H1 (cell line): ENCODE data around the gene CTNNA3. TPM values are rescaled to one million over a fixed set of nuclear protein-coding genes. Genes with fewer than 3 reads are reported as not detected.

ENCODE experiments used
- CTCF ChIA-PET: fragments of 300-600 bp; sonication (Branson Sonifier 250); formaldehyde crosslinking; loops from one replicate; lab custom pipeline; 2021; ENCODE audit not compliant: partially characterized antibody; lab: Charles Lee
- POLR2A ChIA-PET: fragments of 300-600 bp; sonication (Branson Sonifier 250); formaldehyde crosslinking; loops from one replicate; lab custom pipeline; 2021; ENCODE audit warnings: inconsistent platforms; ENCODE audit not compliant: partially characterized antibody; lab: Charles Lee
- DNase-seq, 2 experiments: peaks; one replicate each; pipeline versions ENCODE4 v3.0.0 to v3.0.0-alpha.2; 2010 to 2022; ENCODE audit warnings: low spot score in 2 of 2, low read depth in 1 of 2, mixed read lengths in 1 of 2
- FAIRE-seq: peaks from 2 replicates; lab custom pipeline; 2011; peaks lifted over from hg19 to GRCh38; lab: Jason Lieb, UNC
- H2AFZ ChIP-seq: 2 replicates; pipeline ENCODE4 v1.8.1; 2012; ENCODE audit warnings: low read length, inconsistent platforms
- H2AK5ac ChIP-seq: 2 replicates; pipeline ENCODE4 v1.6.1; 2013; ENCODE audit warnings: low read depth, low read length
- H2BK120ac ChIP-seq: replicated peaks from 2 replicates; pipeline ENCODE3; 2013; ENCODE audit warnings: low read depth, low read length, inconsistent platforms
- H2BK12ac ChIP-seq: 2 replicates; pipeline ENCODE4 v1.6.1; 2013; ENCODE audit warnings: low read depth, low read length
- H2BK15ac ChIP-seq: 2 replicates; pipeline ENCODE4 v1.6.1; 2013; ENCODE audit warnings: low read length
- H2BK20ac ChIP-seq: 2 replicates; pipeline ENCODE4 v1.6.1; 2013; ENCODE audit warnings: low read length
- H2BK5ac ChIP-seq: 2 replicates; pipeline ENCODE4 v1.6.1; 2013; ENCODE audit warnings: low read depth, low read length
- H3K14ac ChIP-seq: 2 replicates; pipeline ENCODE4 v1.6.1; 2013; ENCODE audit warnings: inconsistent platforms; ENCODE audit not compliant: insufficient read length
- H3K18ac ChIP-seq: 2 replicates; pipeline ENCODE4 v1.6.1; 2013; ENCODE audit warnings: low read length; ENCODE audit errors: extremely low read depth
- H3K23ac ChIP-seq: 2 replicates; pipeline ENCODE4 v1.6.1; 2013; ENCODE audit warnings: inconsistent platforms; ENCODE audit not compliant: insufficient read length
- H3K23me2 ChIP-seq: 2 replicates; pipeline ENCODE4 v1.6.1; 2013; ENCODE audit warnings: low read depth, low read length
- H3K27ac ChIP-seq: 2 replicates; pipeline ENCODE4 v1.6.1; 2011; ENCODE audit warnings: low read depth, low read length, inconsistent platforms
- H3K27me3 ChIP-seq, 4 experiments: replicated peaks in 1 of 4; 1 replicate in 1 of 4; 2 replicates in 3 of 4; pipeline versions ENCODE4 v1.6.1 to v1.8.1; 2011 to 2013; ENCODE audit warnings: low read length in 3 of 4, mild to moderate bottlenecking in 3 of 4, inconsistent platforms in 2 of 4, mixed read lengths in 2 of 4, moderate library complexity in 1 of 4; ENCODE audit not compliant: control insufficient read depth in 3 of 4, insufficient read depth in 3 of 4; ENCODE audit errors: extremely low read depth in 1 of 4
- H3K36me3 ChIP-seq, 4 experiments: 2 replicates each; pipeline versions ENCODE4 v1.6.1 to v1.8.1; 2011 to 2013; ENCODE audit warnings: mild to moderate bottlenecking in 4 of 4, low read length in 3 of 4, moderate library complexity in 2 of 4, control low read depth in 1 of 4, inconsistent platforms in 1 of 4; ENCODE audit not compliant: insufficient read depth in 4 of 4, control insufficient read depth in 2 of 4
- H3K4ac ChIP-seq: replicated peaks from 2 replicates; pipeline ENCODE3; 2013; ENCODE audit warnings: low read length, low read depth, mixed read lengths, inconsistent platforms; ENCODE audit not compliant: insufficient read length
- H3K4me1 ChIP-seq, 4 experiments: replicated peaks in 1 of 4; 1 replicate in 1 of 4; 2 replicates in 3 of 4; pipeline versions ENCODE4 v1.6.1 to v1.8.1; 2011 to 2013; ENCODE audit warnings: low read length in 3 of 4, inconsistent platforms in 2 of 4, mixed read lengths in 1 of 4; ENCODE audit not compliant: insufficient read depth in 4 of 4, control insufficient read depth in 3 of 4
- H3K4me2 ChIP-seq, 2 experiments: 2 replicates each; pipeline versions ENCODE4 v1.6.1 to v1.8.1; 2011 to 2013; ENCODE audit warnings: low read depth in 2 of 2, low read length in 2 of 2, control low read depth in 1 of 2, inconsistent platforms in 1 of 2, mild to moderate bottlenecking in 1 of 2; ENCODE audit not compliant: insufficient read depth in 1 of 2
- H3K4me3 ChIP-seq, 4 experiments: fragments of 200-600, 300-600 bp in 1 of 4; sonication (generic), shearing (Covaris generic), sonication (Bioruptor Twin) in 1 of 4; 2 replicates each; pipeline versions ENCODE4 v1.5.1 to v1.8.1; 2011 to 2016; ENCODE audit warnings: low read length in 4 of 4, low read depth in 3 of 4, control low read depth in 2 of 4, inconsistent platforms in 2 of 4, mild to moderate bottlenecking in 2 of 4, mixed read lengths in 1 of 4, moderate library complexity in 1 of 4; ENCODE audit not compliant: insufficient read depth in 2 of 4; ENCODE audit errors: extremely low read depth in 1 of 4
- H3K56ac ChIP-seq: replicated peaks from 2 replicates; pipeline ENCODE3; 2013; ENCODE audit warnings: low read depth, mild to moderate bottlenecking, mixed read lengths, low read length, inconsistent platforms; ENCODE audit not compliant: insufficient read length
- H3K79me1 ChIP-seq: 2 replicates; pipeline ENCODE4 v1.6.1; 2013; ENCODE audit warnings: low read depth, low read length, control low read depth
- H3K79me2 ChIP-seq, 2 experiments: 2 replicates each; pipeline versions ENCODE4 v1.6.1 to v1.8.1; 2012 to 2013; ENCODE audit warnings: low read length in 2 of 2, mild to moderate bottlenecking in 2 of 2, inconsistent platforms in 1 of 2; ENCODE audit not compliant: insufficient read depth in 2 of 2, control insufficient read depth in 1 of 2
- H3K9ac ChIP-seq, 4 experiments: replicated peaks in 1 of 4; 1 replicate in 1 of 4; 2 replicates in 3 of 4; pipeline versions ENCODE4 v1.6.1 to v1.8.1; 2011 to 2013; ENCODE audit warnings: low read depth in 3 of 4, low read length in 3 of 4, control low read depth in 2 of 4, mild to moderate bottlenecking in 2 of 4, moderate library complexity in 2 of 4, inconsistent platforms in 1 of 4; ENCODE audit errors: extremely low read depth in 1 of 4
- H3K9me3 ChIP-seq, 2 experiments: 2 replicates each; pipeline versions ENCODE4 v1.6.1 to v1.8.1; 2012 to 2013; ENCODE audit warnings: mild to moderate bottlenecking in 2 of 2, moderate library complexity in 2 of 2, control low read depth in 1 of 2, inconsistent platforms in 1 of 2, low read depth in 1 of 2, low read length in 1 of 2, mixed read lengths in 1 of 2; ENCODE audit not compliant: insufficient read depth in 2 of 2
- H4K20me1 ChIP-seq, 2 experiments: replicated peaks in 1 of 2; 2 replicates each; pipeline versions ENCODE3 to v1.8.1; 2011 to 2013; ENCODE audit warnings: inconsistent platforms in 2 of 2, low read length in 2 of 2, mild to moderate bottlenecking in 1 of 2; ENCODE audit not compliant: insufficient read depth in 2 of 2, control insufficient read depth in 1 of 2
- H4K5ac ChIP-seq: 2 replicates; pipeline ENCODE4 v1.6.1; 2013; ENCODE audit warnings: low read length, low read depth, mixed read lengths, inconsistent platforms; ENCODE audit not compliant: insufficient read length
- H4K8ac ChIP-seq: 2 replicates; pipeline ENCODE4 v1.8.0; 2013; ENCODE audit warnings: mild to moderate bottlenecking, moderate library complexity, low read length, inconsistent platforms; ENCODE audit not compliant: insufficient read depth; ENCODE audit errors: extremely low read depth
- H4K91ac ChIP-seq: replicated peaks from 2 replicates; pipeline ENCODE3; 2013; ENCODE audit warnings: low read length, mixed read lengths, inconsistent platforms; ENCODE audit not compliant: insufficient read length
- ATF3 ChIP-seq: IDR thresholded peaks from 2 replicates; pipeline ENCODE4 v1.6.1; 2011; ENCODE audit warnings: low read depth, mild to moderate bottlenecking, low read length; ENCODE audit not compliant: insufficient read depth
- BCL11A ChIP-seq, 2 experiments: IDR thresholded peaks; one replicate each; pipeline ENCODE4 v1.6.1; 2011; ENCODE audit warnings: low read depth in 2 of 2, low read length in 2 of 2, mild to moderate bottlenecking in 2 of 2
- CEBPB ChIP-seq: IDR thresholded peaks from 2 replicates; pipeline ENCODE4 v1.6.1; 2012; ENCODE audit warnings: low read depth, low read length
- CHD2 ChIP-seq: IDR thresholded peaks from 2 replicates; pipeline ENCODE4 v1.6.1; 2012; ENCODE audit warnings: low read length, improper control_type of control experiment
- CREB1 ChIP-seq: IDR thresholded peaks from 2 replicates; pipeline ENCODE4 v1.6.1; 2012; ENCODE audit warnings: inconsistent platforms
- CTBP2 ChIP-seq: IDR thresholded peaks from 2 replicates; pipeline ENCODE4 v1.7.0; 2011; ENCODE audit warnings: borderline replicate concordance, mild to moderate bottlenecking, moderate library complexity, mixed read lengths, low read length; ENCODE audit not compliant: insufficient read depth, insufficient read length
- EZH2 ChIP-seq: fragments of 200-600 bp; sonication (generic); IDR thresholded peaks from 2 replicates; pipeline ENCODE4 v1.7.1; 2012; ENCODE audit warnings: low read depth, mild to moderate bottlenecking, moderate library complexity, low read length, inconsistent platforms; ENCODE audit not compliant: severe bottlenecking
- GTF2F1 ChIP-seq: IDR thresholded peaks from 2 replicates; pipeline ENCODE4 v1.6.1; 2012; ENCODE audit warnings: low read depth, low read length, improper control_type of control experiment, borderline replicate concordance
- NANOG ChIP-seq: IDR thresholded peaks from 2 replicates; pipeline ENCODE4 v1.6.1; 2011; ENCODE audit warnings: low read length, low read depth, mild to moderate bottlenecking, inconsistent platforms; ENCODE audit not compliant: insufficient read depth, poor library complexity, severe bottlenecking
- RBBP5 ChIP-seq: IDR thresholded peaks from 2 replicates; pipeline ENCODE4 v1.7.1; 2012; ENCODE audit warnings: low read depth, mild to moderate bottlenecking, inconsistent platforms, low read length, moderate library complexity, borderline replicate concordance
- SP1 ChIP-seq: IDR thresholded peaks from 2 replicates; pipeline ENCODE4 v1.6.1; 2011; ENCODE audit warnings: low read depth, low read length
- SP2 ChIP-seq: IDR thresholded peaks from 2 replicates; pipeline ENCODE4 v1.6.1; 2012; ENCODE audit warnings: mild to moderate bottlenecking, low read length, inconsistent platforms
- SRF ChIP-seq: IDR thresholded peaks from 2 replicates; pipeline ENCODE4 v1.6.1; 2011; ENCODE audit warnings: mild to moderate bottlenecking, low read depth, low read length, moderate library complexity
- TEAD4 ChIP-seq: IDR thresholded peaks from 2 replicates; pipeline ENCODE4 v1.6.1; 2012; ENCODE audit warnings: low read depth, low read length, inconsistent platforms, mixed read lengths
- WGBS, 2 experiments: shearing (Covaris generic) in 1 of 2; methylation state at CpG; one replicate each; pipeline versions ENCODE4 v1.1.6 to v1.1.7; 2013 to 2015; ENCODE audit warnings: low lambda C conversion rate in 2 of 2, mixed read lengths in 2 of 2, inconsistent platforms in 1 of 2, low coverage in 1 of 2, missing lambda C conversion rate in 1 of 2; ENCODE audit not compliant: insufficient replicate concordance in 2 of 2, insufficient coverage in 1 of 2, insufficient read length in 1 of 2; ENCODE audit errors: extremely low coverage in 1 of 2, missing lambda C conversion rate in 1 of 2; 5-methylcytosine and 5-hydroxymethylcytosine counted together
- polyA plus RNA-seq, 7 experiments: library from polyadenylated mRNA; depleted of rRNA in 3 of 7; stranded (reverse) in 5 of 7; unstranded in 2 of 7; fragments of >200 nt in 5 of 7; fragments of 200-250 nt in 2 of 7; gene quantifications; 1 replicate in 5 of 7; 2 replicates in 1 of 7; 4 replicates in 1 of 7; pipeline versions ENCODE4 v1.2.1 to v1.2.3, GENCODE V29; 2011 to 2013; ENCODE audit warnings: missing spikeins in 2 of 7, mixed read lengths in 2 of 7
- total RNA-seq: library from RNA; stranded (reverse); fragmentation: NEBNext Ultra II Directional; extraction: Animal tissue kit (Norgen Biotek cat#: 25700); gene quantifications from 2 replicates; pipeline ENCODE4 v1.2.1, GENCODE V29; 2021
- TF ChIP-seq, protein P1 (sequence below): IDR thresholded peaks from 2 replicates; pipeline ENCODE4 v1.6.1; 2012; ENCODE audit warnings: inconsistent platforms

CTNNA3 gene
- total and polyA plus RNA-seq, 2 of the 8 experiments (the other 6 are each of a cell fraction or from before 2014, with no cell fraction given) = 1.3 to 1.5 TPM

GRCh38 chr10:66538371-66538770, 1157.6 kb downstream of the CTNNA3 start:
- POLR2A ChIA-PET = no interaction called here
- Histone ChIP-seq H2BK15ac (no peak overlapping the region), H3K18ac (no peak overlapping the region), H2AK5ac (no peak overlapping the region), H2AFZ (no peak overlapping the region), H2BK12ac (no peak overlapping the region), H4K8ac (no peak overlapping the region), H2BK120ac (no peak overlapping the region), H2BK20ac (no peak overlapping the region), H3K36me3 (no peaks in the 10 kb centered on the region), H3K9me3 (no peaks in the 10 kb centered on the region), H3K4me3 (no peak overlapping the region), H4K91ac (no peak overlapping the region), H3K23me2 (no peaks in the 10 kb centered on the region), H3K14ac (no peak overlapping the region), H2BK5ac (no peak overlapping the region), H3K79me2 (no peaks in the 10 kb centered on the region), H3K79me1 (no peaks in the 10 kb centered on the region), H3K4me1 (no peaks in the 10 kb centered on the region), H3K56ac (no peak overlapping the region), H3K27me3 (no peaks in the 10 kb centered on the region), H3K4ac (no peak overlapping the region), H3K9ac (no peak overlapping the region), H4K5ac (no peak overlapping the region), H3K23ac (no peak overlapping the region), H4K20me1 (no peaks in the 10 kb centered on the region), H3K27ac (no peak overlapping the region), H3K4me2 (no peak overlapping the region)
- CTCF ChIA-PET = no interaction called here
- WGBS, 2 experiments = 92% methylated on average over 3 of the region's 3 CpGs; no CpG with 5 or more reads in 1 of the 2 experiments
- FAIRE-seq (no peak), DNase-seq (no peak)
- no peak for TF ChIP-seq SRF
- no peak for TF ChIP-seq ATF3
- TF ChIP-seq TEAD4 = no peak
- no peak for TF ChIP-seq NANOG
- TF ChIP-seq EZH2 = no peak
- TF ChIP-seq, protein P1, sequence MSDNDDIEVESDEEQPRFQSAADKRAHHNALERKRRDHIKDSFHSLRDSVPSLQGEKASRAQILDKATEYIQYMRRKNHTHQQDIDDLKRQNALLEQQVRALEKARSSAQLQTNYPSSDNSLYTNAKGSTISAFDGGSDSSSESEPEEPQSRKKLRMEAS = no peak
- no peak for TF ChIP-seq RBBP5
- no peak for TF ChIP-seq SP2
- no peak for TF ChIP-seq BCL11A (IDR thresholded peaks at IDR 0.05; ENCODE audit: low read depth in 2 of 2, low read length in 2 of 2)
- no peak for TF ChIP-seq CTBP2
- TF ChIP-seq CREB1 = no peak
- no peak for TF ChIP-seq CHD2
- TF ChIP-seq GTF2F1 = no peak
- no peak for TF ChIP-seq SP1
- TF ChIP-seq CEBPB = no peak
